ENCODE measurements around the gene DZIP1L. TPM values are rescaled to one million over a fixed set of nuclear protein-coding genes. Genes with fewer than 3 reads are reported as not detected.
A peak's percentile ranks its signal among the peaks of the same experiment; 100 is the strongest.

The DZIP1L gene
- total RNA-seq, 1 experiment from 2014 or later, result 11.1 TPM

GRCh38 chr3:138119423-138119766 lies 4.0 kb upstream of the DZIP1L start:
- in situ Hi-C loops (cut with HindIII; ENCODE audit: low pct_unique_long_range_greater_than_20kb, low sequenced_read_pairs), result no loop called here
- DNase-seq (ENCODE audit: low read depth, low spot score) (no peak), ATAC-seq (no peak)
- no TSS peak for BruUV-seq (replicated peaks)
- no peak overlapping the region for H3K27ac ChIP-seq (ENCODE audit: low read length)
- no peaks in the 10 kb centered on the region for H3K27me3 ChIP-seq (ENCODE audit: control insufficient read depth, insufficient read depth, low read length)
- no peaks in the 10 kb centered on the region; the same call in 1 of the 2 replicates for H3K36me3 ChIP-seq (ENCODE audit: control insufficient read depth, insufficient read depth, low read length)
- POLR2A ChIA-PET, result interaction anchor here (0.6 kb wide), 1 partner anchor 41 kb away, joined by 5 read pairs; no protein-coding TSS in a partner anchor
- CTCF ChIA-PET, result interaction anchor here (1.0 kb wide), 1 partner anchor 50 kb away, joined by 7 read pairs; no protein-coding TSS in a partner anchor
- H3K9me3 ChIP-seq (ENCODE audit: control insufficient read depth, insufficient read depth, low read depth, low read length), result no peaks in the 10 kb centered on the region; the same call in 1 of the 2 replicates
- TF ChIP-seq CTCF (IDR thresholded peaks at IDR 0.05) (no peak), REST (IDR thresholded peaks at IDR 0.05; ENCODE audit: insufficient read depth in 1 of 2, low read depth in 2 of 2, low read length in 1 of 2) (no peak), POLR2AphosphoS5 (IDR thresholded peaks at IDR 0.05; ENCODE audit: low read depth, low read length) (no peak), SIN3A (IDR thresholded peaks at IDR 0.05; ENCODE audit: borderline replicate concordance, insufficient read depth, low read depth, low read length) (no peak), TCF7L2 (IDR thresholded peaks at IDR 0.05; ENCODE audit: low read depth, low read length) (no peak)
- intact Hi-C loops (cut with micrococcal nuclease; ENCODE audit: unreplicated experiment), result loop anchor here (1.0 kb wide), 1 partner anchor 51 kb away; no protein-coding TSS in a partner anchor
- no peak overlapping the region for H3K4me3 ChIP-seq (ENCODE audit: low read depth in 2 of 2, low read length in 2 of 2)
- H3K4me1 ChIP-seq (ENCODE audit: control insufficient read depth, insufficient read depth, low read length), result peaks cover 5% of the 10 kb centered on the region

- peak; percentile 80 for ATAC-seq
- H3K36me3 ChIP-seq (ENCODE audit: control insufficient read depth, insufficient read depth, low read length), result no peaks in the 10 kb centered on the region; the same call in 1 of the 2 replicates
- ChIA-PET CTCF (interaction anchor here (0.9 to 1.0 kb wide), 2 partner anchors 48 to 50 kb away, joined by 4 to 7 read pairs; no protein-coding TSS in a partner anchor), POLR2A (interaction anchor here (0.6 kb wide), 1 partner anchor 42 kb away, joined by 5 read pairs; no protein-coding TSS in a partner anchor)
- TF ChIP-seq SIN3A (IDR thresholded peaks at IDR 0.05; ENCODE audit: borderline replicate concordance, insufficient read depth, low read depth, low read length) (no peak), CTCF (IDR thresholded peaks at IDR 0.05) (peak; percentile 96)
- intact Hi-C loops (cut with micrococcal nuclease; ENCODE audit: unreplicated experiment), result loop anchor here (1.0 kb wide), 1 partner anchor 51 kb away; no protein-coding TSS in a partner anchor
- no peaks in the 10 kb centered on the region; the same call in 1 of the 2 replicates for H3K9me3 ChIP-seq (ENCODE audit: control insufficient read depth, insufficient read depth, low read depth, low read length)
- peaks cover 9% of the 10 kb centered on the region for H3K4me1 ChIP-seq (ENCODE audit: control insufficient read depth, insufficient read depth, low read length)
- DNase-seq (ENCODE audit: low read depth, low spot score), result peak; percentile 72
- no peak overlapping the region for H3K27ac ChIP-seq (ENCODE audit: low read length)
- H3K27me3 ChIP-seq (ENCODE audit: control insufficient read depth, insufficient read depth, low read length), result no peaks in the 10 kb centered on the region
- BruUV-seq (replicated peaks), result no TSS peak
- H3K4me3 ChIP-seq (ENCODE audit: low read depth in 2 of 2, low read length in 2 of 2), result no peak overlapping the region
- in situ Hi-C loops (cut with HindIII; ENCODE audit: low pct_unique_long_range_greater_than_20kb, low sequenced_read_pairs), result no loop called here
Measured at GRCh38 chr3:138118612-138119422, 3.4 kb upstream of the DZIP1L start.

All from Panc1 (cell line).